ENCODE measurements around the gene GPR143.

GRCh38 chrX:9757366-9757765 is 8.3 kb downstream of the GPR143 start:
- TF ChIP-seq EP300 (IDR thresholded peaks at IDR 0.05; ENCODE audit: borderline replicate concordance in 1 of 2, control insufficient read depth in 1 of 2, low read depth in 2 of 2, low read length in 2 of 2) (no peak), CTCF (IDR thresholded peaks at IDR 0.05 in 2 of 3, conservative IDR thresholded peaks at IDR 0.05 in 1 of 3; ENCODE audit: control insufficient read depth in 2 of 3, extremely low read depth in 1 of 3, insufficient read depth in 1 of 3, low read depth in 3 of 3, low read length in 3 of 3) (no peak), EZH2 (IDR thresholded peaks at IDR 0.05; ENCODE audit: borderline replicate concordance, control insufficient read depth, low read depth, low read length) (no peak), REST (IDR thresholded peaks at IDR 0.05; ENCODE audit: low read depth, low read length) (no peak), FOXK2 (IDR thresholded peaks at IDR 0.05) (no peak), GABPA (IDR thresholded peaks at IDR 0.05; ENCODE audit: low read depth) (no peak), SMC3 (IDR thresholded peaks at IDR 0.05; ENCODE audit: borderline replicate concordance, low read length) (no peak), PRDM15 (CRISPR knock-in tag; IDR thresholded peaks at IDR 0.05) (no peak), CHD4 (IDR thresholded peaks at IDR 0.05) (no peak), CREB1 (IDR thresholded peaks at IDR 0.05; ENCODE audit: low read depth) (no peak), HSF1 (IDR thresholded peaks at IDR 0.05; ENCODE audit: low read depth, low read length) (no peak), SMAD1 (IDR thresholded peaks at IDR 0.05; ENCODE audit: low read depth, partially characterized antibody) (no peak)

All from GM12878 (cell line).